Fibroblast of lung (primary cell): ENCODE measurements around the gene NR3C2.

ENCODE experiments used
- EZH2 ChIP-seq: IDR thresholded peaks from 2 replicates; pipeline ENCODE4 v1.5.1; 2012; ENCODE audit warnings: low read length, control low read depth, mild to moderate bottlenecking; ENCODE audit errors: missing control alignments
- TF ChIP-seq, protein P1 (sequence below), 2 donors: IDR thresholded peaks in 1 of 2; conservative IDR thresholded peaks in 1 of 2; 1 replicate in 1 of 2; 2 replicates in 1 of 2; pipeline ENCODE4 v1.5.1; 2011 to 2012; ENCODE audit warnings: low read length in 2 of 2, control low read depth in 1 of 2, inconsistent platforms in 1 of 2, low read depth in 1 of 2, mild to moderate bottlenecking in 1 of 2

DNA sequence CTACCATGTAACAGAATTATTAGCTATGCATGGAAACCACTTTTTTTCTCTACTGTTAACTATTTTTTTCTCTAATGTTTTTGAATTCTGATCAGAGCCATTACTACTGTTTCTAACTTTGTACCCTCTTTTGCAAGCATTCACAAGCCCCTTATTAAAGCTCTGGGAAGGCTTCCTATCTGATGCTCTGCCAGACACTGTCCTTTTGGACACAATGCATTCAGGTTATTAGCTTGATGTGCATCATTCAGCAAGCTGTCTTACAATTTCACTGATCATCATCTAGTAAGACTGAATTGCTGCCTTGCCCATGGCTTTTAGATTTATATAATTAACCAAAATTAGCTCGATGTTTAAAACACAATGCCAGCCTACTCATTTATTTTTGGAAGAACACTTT, 155.1 kb downstream of the NR3C2 start:
- TF ChIP-seq, protein P1, sequence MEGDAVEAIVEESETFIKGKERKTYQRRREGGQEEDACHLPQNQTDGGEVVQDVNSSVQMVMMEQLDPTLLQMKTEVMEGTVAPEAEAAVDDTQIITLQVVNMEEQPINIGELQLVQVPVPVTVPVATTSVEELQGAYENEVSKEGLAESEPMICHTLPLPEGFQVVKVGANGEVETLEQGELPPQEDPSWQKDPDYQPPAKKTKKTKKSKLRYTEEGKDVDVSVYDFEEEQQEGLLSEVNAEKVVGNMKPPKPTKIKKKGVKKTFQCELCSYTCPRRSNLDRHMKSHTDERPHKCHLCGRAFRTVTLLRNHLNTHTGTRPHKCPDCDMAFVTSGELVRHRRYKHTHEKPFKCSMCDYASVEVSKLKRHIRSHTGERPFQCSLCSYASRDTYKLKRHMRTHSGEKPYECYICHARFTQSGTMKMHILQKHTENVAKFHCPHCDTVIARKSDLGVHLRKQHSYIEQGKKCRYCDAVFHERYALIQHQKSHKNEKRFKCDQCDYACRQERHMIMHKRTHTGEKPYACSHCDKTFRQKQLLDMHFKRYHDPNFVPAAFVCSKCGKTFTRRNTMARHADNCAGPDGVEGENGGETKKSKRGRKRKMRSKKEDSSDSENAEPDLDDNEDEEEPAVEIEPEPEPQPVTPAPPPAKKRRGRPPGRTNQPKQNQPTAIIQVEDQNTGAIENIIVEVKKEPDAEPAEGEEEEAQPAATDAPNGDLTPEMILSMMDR (conservative IDR thresholded peaks at IDR 0.05 in 1 of 2, IDR thresholded peaks at IDR 0.05 in 1 of 2; ENCODE audit: low read depth in 1 of 2, low read length in 2 of 2) = no peak
- TF ChIP-seq EZH2 = no peak
